Heart left ventricle (tissue), 16 donors: ENCODE measurements around the gene STRN3. TPM values are rescaled to one million over a fixed set of nuclear protein-coding genes. Genes with fewer than 3 reads are reported as not detected.

ENCODE experiments used
- ATAC-seq, 4 donors: fragments of 200-7000 bp; cut with Tn5 transposase; one replicate each; pipeline ENCODE4 v1.9.1; 2020 to 2022; ENCODE audit warnings: moderate library complexity in 4 of 4, mild to moderate bottlenecking in 3 of 4, moderate number of reproducible peaks in 1 of 4
- DNase-seq, 5 donors: peaks; one replicate each; pipeline ENCODE4 v3.0.0-alpha.2; 2020
- H3K27ac ChIP-seq, 12 donors: fragments of 200-600 bp; sonication (generic) in 4 of 12; one replicate each; pipeline versions ENCODE4 v1.5.0 to v1.8.0; 2016 to 2022; ENCODE audit warnings: mild to moderate bottlenecking in 2 of 12
- H3K27me3 ChIP-seq, 9 donors: fragments of 200-600 bp; sonication (generic) in 2 of 9; one replicate each; pipeline versions ENCODE4 v1.5.1 to v1.8.0; 2016 to 2022; ENCODE audit warnings: mild to moderate bottlenecking in 3 of 9
- H3K36me3 ChIP-seq, 9 donors: fragments of 200-600 bp; sonication (generic) in 2 of 9; one replicate each; pipeline versions ENCODE4 v1.5.0 to v1.8.0; 2018 to 2022; ENCODE audit warnings: mild to moderate bottlenecking in 2 of 9
- H3K4me1 ChIP-seq, 12 donors: fragments of 200-600 bp; sonication (generic) in 4 of 12; one replicate each; pipeline versions ENCODE4 v1.5.0 to v1.8.0; 2016 to 2022; ENCODE audit warnings: mild to moderate bottlenecking in 3 of 12
- H3K4me3 ChIP-seq, 12 donors: fragments of 200-600 bp; sonication (generic) in 4 of 12; one replicate each; pipeline versions ENCODE4 v1.5.0 to v1.8.0; 2017 to 2022; ENCODE audit warnings: mild to moderate bottlenecking in 9 of 12, moderate library complexity in 4 of 12
- H3K9me3 ChIP-seq, 12 donors: fragments of 200-600 bp; sonication (generic) in 4 of 12; one replicate each; pipeline versions ENCODE4 v1.5.0 to v1.8.0; 2016 to 2022; ENCODE audit warnings: mild to moderate bottlenecking in 1 of 12
- CTCF ChIP-seq, 12 donors: fragments of 200-600 bp; sonication (generic) in 4 of 12; IDR thresholded peaks; one replicate each; pipeline versions ENCODE4 v1.5.0 to v1.8.0; 2018 to 2022; ENCODE audit warnings: antibody characterized with exemption in 12 of 12, mild to moderate bottlenecking in 5 of 12
- POLR2A ChIP-seq, 2 donors: fragments of 450-650 bp; IDR thresholded peaks; one replicate each; pipeline ENCODE4 v1.6.1; 2017; ENCODE audit warnings: antibody characterized with exemption in 2 of 2, mild to moderate bottlenecking in 2 of 2, moderate library complexity in 2 of 2
- WGBS, 4 donors: extraction: QIAGEN DNeasy Blood & Tissue Kit in 2 of 4; methylation state at CpG; one replicate each; pipeline versions ENCODE4 v1.1.5 to v1.1.7; 2013 to 2018; 5-methylcytosine and 5-hydroxymethylcytosine counted together
- intact Hi-C, 10 donors: fragments of 100-400 bp; cut with DNase I; formaldehyde crosslinking; loops; one replicate each; pipeline versions ENCODE4 v1.11.1 to v1.14.2; 2022
- polyA plus RNA-seq, 2 donors: library from polyadenylated mRNA; stranded (reverse); fragments of 200-250 nt; gene quantifications; one replicate each; pipeline ENCODE4 v1.2.3, GENCODE V29; 2013
- total RNA-seq, 9 donors: library from RNA; depleted of rRNA in 2 of 9; stranded (reverse); fragments of >200 nt in 2 of 9; fragmentation: NEBNext Ultra II Directional in 3 of 9; extraction: Animal tissue kit (Norgen Biotek cat#: 25700) in 3 of 9; gene quantifications; one replicate each; pipeline versions ENCODE4 v1.1.0 to v1.2.4, GENCODE V29; 2016 to 2023
- donor health status: ischemic (EF 13 %, LVEDD 7.1; RV severe dilation, severe dysfunction).
- donor health status: healthy with polysubstance abuse.
- donor health status: DM: no; HTN: yes; CAD: no.
- donor health status: DM: no; HTN: no; CAD: no.
- donor health status: ischemic (EF 25% LVEDD 6.9; RV normal size, moderate dysfunction).
- donor health status: ischemic (EF 25% LVEDD 5.7; RV mildly dilated, moderate dysfunction).
- donor health status: healthy.
- donor health status: DM: yes; HTN: yes; CAD: no.
- donor health status: ischemic (EF 35%, LVEDD 5.7; RV mildly dilated, moderate dysfunction).
- donor health status: nonischemic (EF 11% LVEDD 7.7; RV severe dilation, severe dysfunction).
- donor health status: DM: yes; HTN: yes; CAD: no.
- donor health status: PGD.
- donor health status: ischemic (EF 29% LVEDD 5.4; RV normal size, mild dysfunction).
- donor health status: nonischemic (EF 23%, LVEDD 6.1; RV moderate dilation, normal function).

The STRN3 gene
- total and polyA plus RNA-seq, 11 donors: 11.0 to 60.3 (median 44.4) TPM

GRCh38 chr14:31027847-31028246 lies 1.7 kb upstream of the STRN3 start:
- H3K27me3 ChIP-seq: no peaks in the 10 kb centered on the region
- H3K9me3 ChIP-seq: no peaks in the 10 kb centered on the region
- no peaks in the 10 kb centered on the region for H3K36me3 ChIP-seq
- H3K4me3 ChIP-seq: no peak overlapping the region
- peaks cover 3 to 33% (median 23%) of the 10 kb centered on the region in 12 donors for H3K4me1 ChIP-seq
- H3K27ac ChIP-seq: peak overlapping the region in 4 of 12 donors; percentile 94 to 100 (median 98)
- ATAC-seq (no peak), DNase-seq (no peak)
- no peak for TF ChIP-seq CTCF (IDR thresholded peaks at IDR 0.05)
- no peak for TF ChIP-seq POLR2A (IDR thresholded peaks at IDR 0.05)
- 94 to 99% (median 97%) methylated on average over 1 of the region's 1 CpG for WGBS, 4 donors
- intact Hi-C loops: loop anchor here in 3 of 10 donors (2.0 to 5.0 kb wide), 3 partner anchors 39 to 47 kb away; no protein-coding TSS in a partner anchor

- peaks cover 3 to 36% (median 23%) of the 10 kb centered on the region in 12 donors for H3K4me1 ChIP-seq
- H3K27me3 ChIP-seq: no peaks in the 10 kb centered on the region
- TF ChIP-seq CTCF (IDR thresholded peaks at IDR 0.05): peak in 3 of 12 donors; percentile 16 to 26 (median 18)
- peak in 1 of 2 donors; percentile 59 for TF ChIP-seq POLR2A (IDR thresholded peaks at IDR 0.05)
- DNase-seq (peak; percentile 97 to 98 (median 97)), ATAC-seq (peak; percentile 98 to 100 (median 99))
- intact Hi-C loops: loop anchor here in 3 of 10 donors (2.0 to 5.0 kb wide), 3 partner anchors 41 to 46 kb away; no protein-coding TSS in a partner anchor
- 0 to 1% (median 1%) methylated on average over 33 to 48 of the region's 48 CpGs for WGBS, 4 donors
- peaks cover 0 to 5% (median 0%) of the 10 kb centered on the region in 9 donors for H3K36me3 ChIP-seq
- peak overlapping the region; percentile 87 to 100 (median 98) for H3K27ac ChIP-seq
- H3K4me3 ChIP-seq: peak overlapping the region; percentile 64 to 99 (median 96)
- H3K9me3 ChIP-seq: no peaks in the 10 kb centered on the region
Measured at GRCh38 chr14:31026450-31027235, 464 bp upstream of the STRN3 start.

GRCh38 chr14:31025367-31026076 lies 657 bp downstream of the STRN3 start, which contains the start of gene AP4S1:
Gene AP4S1 (plus strand): TSS chr14:31025649. CDS start chr14:31066197, 40,548 bp downstream.
- DNase-seq (peak; percentile 34 to 70 (median 53)), ATAC-seq (peak in 3 of 4 donors; percentile 5 to 48 (median 21))
- H3K4me1 ChIP-seq: peaks cover 3 to 46% (median 26%) of the 10 kb centered on the region in 12 donors
- peak within 1 kb of the TSS; percentile 64 to 99 (median 96) for H3K4me3 ChIP-seq
- no peak for TF ChIP-seq POLR2A (IDR thresholded peaks at IDR 0.05)
- TF ChIP-seq CTCF (IDR thresholded peaks at IDR 0.05): no peak
- H3K27ac ChIP-seq: peak within 1 kb of the TSS; percentile 87 to 100 (median 98)
- no peaks in the 10 kb centered on the region for H3K9me3 ChIP-seq
- H3K27me3 ChIP-seq: no peaks in the 10 kb centered on the region
- 0 to 1% (median 0%) methylated on average over 9 to 53 of the region's 53 CpGs for WGBS, 4 donors
- intact Hi-C loops: loop anchor here in 3 of 10 donors (2.0 to 5.0 kb wide), 3 partner anchors 42 to 45 kb away; no protein-coding TSS in a partner anchor
- peaks cover 0 to 11% (median under 1%) of the 10 kb centered on the region in 9 donors for H3K36me3 ChIP-seq
